SK-N-SH (cell line): ENCODE measurements around the gene GRIP1.

Source experiments
- ELF1 ChIP-seq: IDR thresholded peaks from 2 replicates; pipeline ENCODE4 v1.4.0; 2012
- EP300 ChIP-seq, 2 experiments: IDR thresholded peaks; 2 replicates each; pipeline versions ENCODE4 v1.4.0 to v1.6.1; 2012; ENCODE audit warnings: borderline replicate concordance in 1 of 2, low read depth in 1 of 2, low read length in 1 of 2
- JUND ChIP-seq: IDR thresholded peaks from 2 replicates; pipeline ENCODE4 v1.4.0; 2012
- MAX ChIP-seq: IDR thresholded peaks from 2 replicates; pipeline ENCODE4 v1.4.0; 2012; ENCODE audit warnings: low read depth
- POLR2AphosphoS5 ChIP-seq: IDR thresholded peaks from 2 replicates; pipeline ENCODE4 v1.6.1; 2012; ENCODE audit warnings: low read depth, low read length
- RCOR1 ChIP-seq: fragments of 150-350 bp; IDR thresholded peaks from 2 replicates; pipeline ENCODE4 v1.6.1; 2017; ENCODE audit warnings: antibody characterized with exemption, low read length
- RFX5 ChIP-seq: IDR thresholded peaks from 2 replicates; pipeline ENCODE4 v1.6.1; 2012; ENCODE audit warnings: mild to moderate bottlenecking, improper control_type of control experiment, low read length
- TAF1 ChIP-seq: IDR thresholded peaks from 2 replicates; pipeline ENCODE4 v1.6.1; 2012; ENCODE audit warnings: low read depth, mild to moderate bottlenecking, low read length, moderate library complexity, borderline replicate concordance
- TCF12 ChIP-seq: IDR thresholded peaks from 2 replicates; pipeline ENCODE4 v1.4.0; 2012
- TF ChIP-seq, protein P1 (sequence below): fragments of 150-350 bp; IDR thresholded peaks from 2 replicates; pipeline ENCODE4 v1.6.1; 2017; ENCODE audit warnings: antibody characterized with exemption, low read length, low read depth, borderline replicate concordance
- TF ChIP-seq, protein P2 (sequence below): fragments of 200-600 bp; sonication (generic); IDR thresholded peaks from 2 replicates; pipeline ENCODE4 v1.6.1; 2017; ENCODE audit warnings: antibody characterized with exemption, mild to moderate bottlenecking, moderate library complexity
- TF ChIP-seq, protein P3 (sequence below): IDR thresholded peaks from 2 replicates; pipeline ENCODE4 v1.6.1; 2012; ENCODE audit warnings: mild to moderate bottlenecking, low read depth, low read length, moderate library complexity

GRCh38 chr12:66596199-66596598 lies 82.7 kb downstream of the GRIP1 start:
- TF ChIP-seq POLR2AphosphoS5 (no peak), JUND (no peak), RCOR1 (no peak), ELF1 (no peak), TCF12 (no peak), EP300 (IDR thresholded peaks at IDR 0.05; ENCODE audit: borderline replicate concordance in 1 of 2, low read depth in 1 of 2, low read length in 1 of 2) (no peak), TAF1 (no peak), RFX5 (no peak), MAX (no peak)
- TF ChIP-seq, protein P1, sequence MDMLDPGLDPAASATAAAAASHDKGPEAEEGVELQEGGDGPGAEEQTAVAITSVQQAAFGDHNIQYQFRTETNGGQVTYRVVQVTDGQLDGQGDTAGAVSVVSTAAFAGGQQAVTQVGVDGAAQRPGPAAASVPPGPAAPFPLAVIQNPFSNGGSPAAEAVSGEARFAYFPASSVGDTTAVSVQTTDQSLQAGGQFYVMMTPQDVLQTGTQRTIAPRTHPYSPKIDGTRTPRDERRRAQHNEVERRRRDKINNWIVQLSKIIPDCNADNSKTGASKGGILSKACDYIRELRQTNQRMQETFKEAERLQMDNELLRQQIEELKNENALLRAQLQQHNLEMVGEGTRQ: no peak
- TF ChIP-seq, protein P2, sequence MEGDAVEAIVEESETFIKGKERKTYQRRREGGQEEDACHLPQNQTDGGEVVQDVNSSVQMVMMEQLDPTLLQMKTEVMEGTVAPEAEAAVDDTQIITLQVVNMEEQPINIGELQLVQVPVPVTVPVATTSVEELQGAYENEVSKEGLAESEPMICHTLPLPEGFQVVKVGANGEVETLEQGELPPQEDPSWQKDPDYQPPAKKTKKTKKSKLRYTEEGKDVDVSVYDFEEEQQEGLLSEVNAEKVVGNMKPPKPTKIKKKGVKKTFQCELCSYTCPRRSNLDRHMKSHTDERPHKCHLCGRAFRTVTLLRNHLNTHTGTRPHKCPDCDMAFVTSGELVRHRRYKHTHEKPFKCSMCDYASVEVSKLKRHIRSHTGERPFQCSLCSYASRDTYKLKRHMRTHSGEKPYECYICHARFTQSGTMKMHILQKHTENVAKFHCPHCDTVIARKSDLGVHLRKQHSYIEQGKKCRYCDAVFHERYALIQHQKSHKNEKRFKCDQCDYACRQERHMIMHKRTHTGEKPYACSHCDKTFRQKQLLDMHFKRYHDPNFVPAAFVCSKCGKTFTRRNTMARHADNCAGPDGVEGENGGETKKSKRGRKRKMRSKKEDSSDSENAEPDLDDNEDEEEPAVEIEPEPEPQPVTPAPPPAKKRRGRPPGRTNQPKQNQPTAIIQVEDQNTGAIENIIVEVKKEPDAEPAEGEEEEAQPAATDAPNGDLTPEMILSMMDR: no peak
- TF ChIP-seq, protein P3, sequence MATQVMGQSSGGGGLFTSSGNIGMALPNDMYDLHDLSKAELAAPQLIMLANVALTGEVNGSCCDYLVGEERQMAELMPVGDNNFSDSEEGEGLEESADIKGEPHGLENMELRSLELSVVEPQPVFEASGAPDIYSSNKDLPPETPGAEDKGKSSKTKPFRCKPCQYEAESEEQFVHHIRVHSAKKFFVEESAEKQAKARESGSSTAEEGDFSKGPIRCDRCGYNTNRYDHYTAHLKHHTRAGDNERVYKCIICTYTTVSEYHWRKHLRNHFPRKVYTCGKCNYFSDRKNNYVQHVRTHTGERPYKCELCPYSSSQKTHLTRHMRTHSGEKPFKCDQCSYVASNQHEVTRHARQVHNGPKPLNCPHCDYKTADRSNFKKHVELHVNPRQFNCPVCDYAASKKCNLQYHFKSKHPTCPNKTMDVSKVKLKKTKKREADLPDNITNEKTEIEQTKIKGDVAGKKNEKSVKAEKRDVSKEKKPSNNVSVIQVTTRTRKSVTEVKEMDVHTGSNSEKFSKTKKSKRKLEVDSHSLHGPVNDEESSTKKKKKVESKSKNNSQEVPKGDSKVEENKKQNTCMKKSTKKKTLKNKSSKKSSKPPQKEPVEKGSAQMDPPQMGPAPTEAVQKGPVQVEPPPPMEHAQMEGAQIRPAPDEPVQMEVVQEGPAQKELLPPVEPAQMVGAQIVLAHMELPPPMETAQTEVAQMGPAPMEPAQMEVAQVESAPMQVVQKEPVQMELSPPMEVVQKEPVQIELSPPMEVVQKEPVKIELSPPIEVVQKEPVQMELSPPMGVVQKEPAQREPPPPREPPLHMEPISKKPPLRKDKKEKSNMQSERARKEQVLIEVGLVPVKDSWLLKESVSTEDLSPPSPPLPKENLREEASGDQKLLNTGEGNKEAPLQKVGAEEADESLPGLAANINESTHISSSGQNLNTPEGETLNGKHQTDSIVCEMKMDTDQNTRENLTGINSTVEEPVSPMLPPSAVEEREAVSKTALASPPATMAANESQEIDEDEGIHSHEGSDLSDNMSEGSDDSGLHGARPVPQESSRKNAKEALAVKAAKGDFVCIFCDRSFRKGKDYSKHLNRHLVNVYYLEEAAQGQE: no peak
